Measurements from ENCODE around the gene KAT6B.
"Not testable (repeated sequence)": the region's sequence is repeated elsewhere in the genome, so short reads cannot be mapped to it uniquely, and the experiment has no call there.

The KAT6B gene

GRCh38 chr10:74893329-74893728 lies 66.9 kb downstream of the KAT6B start:
- DNase-seq = not testable (repeated sequence)

DNA sequence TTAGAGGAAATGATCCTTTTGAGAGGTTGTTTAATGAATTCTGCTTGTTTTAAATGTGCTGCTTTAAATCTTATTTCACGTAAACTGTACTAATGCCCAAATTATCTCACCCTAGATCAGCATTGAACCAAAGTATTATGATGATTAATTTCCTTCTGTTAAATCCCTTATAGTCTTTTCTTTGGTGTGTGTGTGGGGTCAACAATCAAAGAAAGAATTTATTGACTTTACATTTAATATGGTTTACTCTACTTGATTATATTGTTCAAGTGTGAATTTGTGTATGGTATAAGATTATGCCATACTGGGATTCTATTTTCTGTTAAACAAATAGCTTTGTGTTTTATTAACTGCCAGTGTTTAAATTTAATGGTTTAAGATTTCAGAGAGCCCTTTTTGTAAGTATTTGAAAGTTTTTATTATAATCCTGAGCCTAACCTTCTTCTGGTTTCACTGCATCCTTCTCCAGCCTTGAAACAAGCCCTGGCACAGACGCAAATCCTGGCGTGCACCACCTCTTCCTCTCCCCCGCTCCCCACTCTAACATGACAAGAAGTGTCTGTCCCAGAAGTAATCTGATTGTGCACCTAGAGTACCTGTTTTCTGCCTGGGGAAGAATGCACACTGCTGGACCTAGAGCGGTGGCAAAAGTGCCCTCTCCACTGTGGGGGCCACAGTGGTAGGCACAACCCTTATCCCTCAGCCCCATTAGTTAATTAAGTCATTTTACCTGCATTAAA lies 70.6 kb downstream of the KAT6B start:
- DNase-seq = no peak

DNA sequence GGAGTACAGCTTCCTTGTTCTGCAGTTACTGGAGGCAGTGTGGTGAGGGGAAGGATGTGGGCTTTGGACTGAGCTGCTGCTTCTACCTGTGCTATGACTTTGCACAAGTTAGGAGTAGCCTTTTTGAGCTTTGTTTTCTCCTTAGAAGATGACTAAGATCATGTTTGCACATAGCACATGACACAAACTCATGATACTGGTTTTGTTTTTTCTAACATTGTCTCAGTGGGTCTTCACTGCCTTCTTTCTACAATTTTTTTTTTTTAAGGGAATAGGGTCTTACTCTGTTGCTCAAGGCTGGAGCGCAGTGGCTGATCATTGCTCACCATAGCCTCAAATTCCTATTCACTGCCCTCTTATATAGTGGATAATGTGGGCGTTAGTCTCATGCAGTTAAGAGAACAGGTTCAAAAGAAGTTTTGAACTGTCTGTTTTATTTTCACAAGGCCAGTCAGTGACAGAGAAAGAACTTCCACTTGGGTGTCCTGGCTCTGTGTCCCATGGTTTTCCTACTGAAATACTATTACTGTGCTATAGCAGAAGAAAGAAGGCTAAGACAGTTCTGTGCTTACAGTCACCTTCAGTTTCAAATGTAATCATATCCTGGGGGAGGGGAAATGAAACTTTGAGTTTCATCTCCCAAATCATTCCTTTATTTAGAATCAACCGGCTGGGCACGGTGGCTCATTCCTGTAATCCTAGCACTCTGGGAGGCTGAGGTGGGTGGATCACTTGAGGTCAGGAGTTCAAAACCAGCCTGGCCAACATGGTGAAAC lies 72.0 kb downstream of the KAT6B start:
- DNase-seq = no peak

GRCh38 chr10:74900297-74900696 lies 73.9 kb downstream of the KAT6B start:
- no peak for DNase-seq

DNA sequence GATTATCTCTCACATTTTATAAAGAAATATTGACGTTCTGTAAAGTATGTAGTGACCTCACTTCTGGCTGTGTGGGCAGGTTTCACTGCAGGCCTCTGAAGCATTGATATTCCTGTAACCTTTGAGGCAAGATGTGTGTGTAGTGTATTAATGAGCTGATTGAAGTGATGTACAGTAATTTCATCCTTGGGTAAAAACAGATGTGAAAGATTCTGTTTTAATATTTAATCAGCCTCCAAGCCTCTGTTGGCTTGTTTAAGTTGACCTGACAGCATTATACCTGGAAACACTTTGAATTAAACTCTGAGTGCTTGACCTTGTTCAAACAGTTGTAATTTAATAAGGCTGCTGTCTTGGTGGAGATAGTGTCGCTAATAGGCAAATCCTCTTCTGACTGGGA lies 74.9 kb downstream of the KAT6B start:
- DNase-seq = no peak

DNA sequence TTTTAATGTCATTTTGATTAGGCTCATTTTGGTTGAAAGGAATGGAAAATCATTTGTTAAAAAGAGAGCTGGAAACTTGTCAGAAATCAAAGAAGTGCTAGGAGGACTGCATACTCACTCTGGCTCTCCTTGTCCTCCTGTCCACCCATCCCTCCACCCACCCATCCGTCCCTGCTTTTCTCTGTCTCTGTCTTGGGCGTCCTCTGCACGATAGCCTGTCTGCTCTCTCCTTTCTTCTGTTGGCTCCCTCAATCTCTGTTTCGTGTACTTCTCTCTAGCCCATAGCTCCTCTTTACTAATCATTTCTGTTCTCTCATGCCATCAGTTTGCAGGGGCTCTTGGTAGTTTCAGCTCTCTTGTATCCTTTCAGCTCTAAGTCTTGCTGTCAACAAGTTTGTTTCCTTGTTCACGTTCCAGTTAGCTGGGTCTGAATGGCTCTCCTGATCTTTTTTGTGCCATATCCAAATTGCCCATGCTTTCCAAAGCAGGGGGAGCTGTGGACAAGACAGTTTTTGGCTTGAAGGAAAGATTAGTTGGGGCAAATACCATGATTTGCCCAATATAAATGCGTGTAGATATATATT lies 75.6 kb downstream of the KAT6B start:
- no peak for DNase-seq

DNA sequence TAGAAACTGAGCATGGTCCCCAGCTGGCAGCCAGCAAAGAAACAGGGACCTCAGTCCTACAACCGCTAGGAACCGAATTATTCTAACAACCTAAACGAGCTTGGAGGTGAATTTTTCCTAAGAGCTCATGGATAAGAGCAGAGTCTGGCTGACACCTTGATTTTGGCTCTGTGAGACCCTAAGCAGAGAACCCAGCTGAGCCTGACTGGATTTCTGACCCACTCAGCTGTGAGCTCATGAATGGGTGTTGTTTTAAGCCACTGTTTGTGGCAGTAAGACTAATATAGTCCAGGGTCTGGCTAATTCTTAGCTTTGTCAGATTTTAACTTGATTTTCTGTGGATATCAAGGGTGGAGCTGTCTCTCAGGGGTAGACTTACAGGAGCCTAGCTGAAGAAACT lies 77.1 kb downstream of the KAT6B start:
- DNase-seq = no peak

GRCh38 chr10:74906611-74907198 lies 80.3 kb downstream of the KAT6B start:
- DNase-seq = no peak

DNA sequence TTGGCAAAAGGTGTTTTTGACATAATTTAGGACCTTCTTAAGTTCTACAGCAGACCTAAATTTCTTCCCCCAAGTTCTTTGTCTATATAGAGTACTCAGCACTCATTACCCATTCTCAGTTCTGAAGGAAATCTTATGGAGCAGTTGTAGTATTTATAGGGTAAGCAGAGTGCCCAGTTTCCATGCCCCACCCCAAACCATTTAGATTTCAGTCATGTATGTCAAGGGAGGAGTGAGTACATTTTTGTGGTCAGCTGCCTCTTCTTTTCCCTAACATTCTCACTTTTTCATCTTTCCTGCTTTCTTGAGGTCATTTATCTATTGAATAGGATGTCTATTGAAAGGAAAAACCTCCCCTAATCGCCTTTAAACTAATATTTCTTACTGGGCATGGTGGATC lies 83.3 kb downstream of the KAT6B start:
- no peak for DNase-seq

- DNase-seq = no peak
These were observed 84.0 kb downstream of the KAT6B start for GRCh38 chr10:74910241-74910975.

GRCh38 chr10:74910976-74911350 lies 84.6 kb downstream of the KAT6B start:
- no peak for DNase-seq

DNA sequence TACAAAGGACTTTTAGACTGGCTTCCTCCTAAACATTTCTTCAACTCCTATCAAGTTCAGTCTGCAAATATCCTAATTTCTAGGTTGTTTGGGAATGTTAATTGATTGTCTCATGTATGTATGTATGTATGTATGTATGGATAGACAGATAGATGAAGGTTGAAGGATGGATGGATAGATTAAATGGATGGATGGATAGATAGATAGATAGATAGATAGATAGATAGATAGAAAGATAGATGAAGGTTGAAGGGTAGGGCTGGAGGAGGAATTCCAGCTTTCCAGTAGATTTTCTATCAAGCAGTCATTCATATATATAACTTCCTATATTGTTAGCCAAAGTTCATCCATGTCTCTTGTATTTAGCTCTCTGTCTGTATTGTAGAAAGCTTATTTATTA lies 85.8 kb downstream of the KAT6B start:
- no peak for DNase-seq

GRCh38 chr10:74912682-74913081 lies 86.3 kb downstream of the KAT6B start:
- DNase-seq = no peak

GRCh38 chr10:74913377-74913979 lies 87.1 kb downstream of the KAT6B start:
- no peak for DNase-seq

DNA sequence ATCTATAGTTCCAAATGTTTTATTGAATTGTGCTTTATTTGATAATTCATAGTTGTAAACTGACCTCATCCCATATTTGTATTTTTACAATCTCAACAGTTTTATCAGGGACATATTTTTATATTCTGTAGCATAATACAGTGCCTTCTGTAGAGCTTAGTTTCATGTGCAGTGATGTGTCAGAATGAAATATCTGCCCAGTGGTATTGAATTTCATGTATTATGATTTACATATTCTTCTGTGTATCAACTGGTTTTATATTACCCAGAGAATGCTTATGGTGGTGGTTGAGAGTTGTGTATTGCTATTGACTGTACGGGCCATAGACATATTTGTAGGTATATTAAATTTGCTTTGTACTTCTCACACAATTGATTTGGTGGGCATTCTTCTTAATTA lies 89.9 kb downstream of the KAT6B start:
- no peak for DNase-seq

DNA sequence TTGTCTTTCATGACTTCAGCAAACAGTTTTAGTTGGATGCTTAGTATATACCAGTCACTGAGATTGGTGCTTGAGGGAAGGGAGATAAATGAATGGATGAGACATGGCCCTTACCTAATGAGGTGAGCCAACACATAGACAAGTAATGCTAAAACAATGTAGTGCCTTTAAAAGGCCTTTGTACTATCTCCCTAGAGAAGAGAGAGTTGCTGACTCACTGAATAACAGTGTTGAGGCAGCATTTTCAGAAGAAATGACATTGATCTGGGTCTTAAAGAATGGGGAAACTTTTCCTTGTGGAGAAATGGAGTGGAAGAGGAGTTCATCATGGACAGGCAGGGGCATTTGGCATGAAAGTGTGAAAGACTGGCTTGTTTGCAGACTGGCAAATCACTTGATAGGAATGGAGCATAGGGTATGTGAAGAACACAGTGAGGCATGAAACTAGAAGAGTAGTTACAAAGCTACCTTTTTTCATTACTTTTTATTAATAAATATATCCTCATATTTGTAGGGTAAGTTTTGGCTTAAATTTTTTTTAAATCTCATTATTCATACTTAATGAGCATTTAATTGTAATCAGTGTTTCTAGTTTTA lies 91.2 kb downstream of the KAT6B start:
- no peak for DNase-seq

- DNase-seq = no peak
These were observed 93.3 kb downstream of the KAT6B start for GRCh38 chr10:74919671-74920070.

DNA sequence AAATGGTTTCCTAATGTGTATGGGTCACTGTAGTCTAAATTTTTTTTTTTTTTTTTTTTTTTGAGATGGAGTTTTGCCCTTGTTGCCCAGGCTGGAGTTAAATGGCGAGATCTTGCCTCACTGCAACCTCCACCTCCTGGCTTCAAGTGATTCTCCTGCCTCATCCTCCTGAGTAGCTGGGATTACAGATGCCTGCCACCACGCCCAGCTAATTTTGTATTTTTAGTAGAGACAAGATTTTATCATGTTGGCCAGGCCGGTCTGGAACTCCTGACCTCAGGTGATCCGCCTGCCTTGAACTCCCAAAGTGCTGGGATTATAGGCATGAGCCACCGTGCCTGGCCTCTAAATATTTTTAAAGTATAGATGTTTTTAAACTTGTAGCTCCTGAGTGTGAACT lies 94.7 kb downstream of the KAT6B start:
- not testable (repeated sequence) for DNase-seq

GRCh38 chr10:74921744-74922143 lies 95.3 kb downstream of the KAT6B start:
- DNase-seq = no peak

- DNase-seq = no peak
These were observed 96.5 kb downstream of the KAT6B start for GRCh38 chr10:74922921-74923320.

- DNase-seq = no peak
These were observed 97.2 kb downstream of the KAT6B start for GRCh38 chr10:74923556-74923955.

All from activated CD4-positive, alpha-beta T cell treated with anti-CD3 and anti-CD28 coated beads for 1 hour (primary cell).